Naive thymus-derived CD8-positive, alpha-beta T cell (primary cell): ENCODE measurements around the gene DUSP3. TPM values are rescaled to one million over a fixed set of nuclear protein-coding genes. Genes with fewer than 3 reads are reported as not detected.

Source experiments
- ATAC-seq, 2 donors: fragments of 150-1000 bp; cut with Tn5 transposase in 1 of 2; sonication (Bioruptor Pico), chemical (Tn5 transposase) in 1 of 2; 1 replicate in 1 of 2; 2 replicates in 1 of 2; pipeline ENCODE4 v1.10.0; 2021; ENCODE audit warnings: mild to moderate bottlenecking in 2 of 2, moderate library complexity in 2 of 2
- POLR2A ChIA-PET: fragments of 350-600 bp; sonication (Branson Sonifier 250); formaldehyde crosslinking; loops from one replicate; lab custom pipeline; 2021; ENCODE audit warnings: antibody characterized with exemption; lab: Charles Lee
- DNase-seq, 10 donors: peaks; one replicate each; pipeline versions ENCODE4 v3.0.0 to v3.0.0-alpha.2; 2020 to 2022
- H3K27ac Mint-ChIP-seq, 10 donors: one replicate each; pipeline ENCODE4 v1.8.0; 2020 to 2022; ENCODE audit warnings: mild to moderate bottlenecking in 10 of 10, mixed read lengths in 10 of 10, moderate library complexity in 4 of 10, inconsistent platforms in 1 of 10
- H3K27me3 Mint-ChIP-seq, 5 donors: one replicate each; pipeline ENCODE4 v1.8.0; 2021 to 2022; ENCODE audit warnings: mixed read lengths in 5 of 5
- H3K36me3 Mint-ChIP-seq, 3 donors: one replicate each; pipeline ENCODE4 v1.8.0; 2020 to 2022; ENCODE audit warnings: mixed read lengths in 3 of 3, mild to moderate bottlenecking in 2 of 3, inconsistent platforms in 1 of 3
- H3K4me1 Mint-ChIP-seq, 4 donors: one replicate each; pipeline ENCODE4 v1.8.0; 2021 to 2022; ENCODE audit warnings: mixed read lengths in 4 of 4
- H3K4me3 Mint-ChIP-seq, 10 donors: one replicate each; pipeline ENCODE4 v1.8.0; 2020 to 2022; ENCODE audit warnings: mild to moderate bottlenecking in 10 of 10, mixed read lengths in 10 of 10, moderate library complexity in 6 of 10, inconsistent platforms in 1 of 10
- H3K9me3 Mint-ChIP-seq, 9 donors: one replicate each; pipeline ENCODE4 v1.8.0; 2020 to 2022; ENCODE audit warnings: mixed read lengths in 9 of 9, mild to moderate bottlenecking in 3 of 9, inconsistent platforms in 1 of 9, moderate library complexity in 1 of 9
- polyA plus RNA-seq, 3 donors: library from polyadenylated mRNA; unstranded; fragments of 300-500 nt; fragmentation: Illumina TruSeq; gene quantifications; one replicate each; pipeline ENCODE4 v1.2.3, GENCODE V29; 2021
- total RNA-seq, 8 experiments: library from RNA in 2 of 8; stranded (reverse) in 2 of 8; gene quantifications; one replicate each; pipeline ENCODE4 v1.2.3 and lab custom pipeline; 2021 to 2026

The DUSP3 gene
- total and polyA plus RNA-seq, 5 experiments from 2014 or later = 5.9 to 13.0 (median 7.5) TPM

DNA sequence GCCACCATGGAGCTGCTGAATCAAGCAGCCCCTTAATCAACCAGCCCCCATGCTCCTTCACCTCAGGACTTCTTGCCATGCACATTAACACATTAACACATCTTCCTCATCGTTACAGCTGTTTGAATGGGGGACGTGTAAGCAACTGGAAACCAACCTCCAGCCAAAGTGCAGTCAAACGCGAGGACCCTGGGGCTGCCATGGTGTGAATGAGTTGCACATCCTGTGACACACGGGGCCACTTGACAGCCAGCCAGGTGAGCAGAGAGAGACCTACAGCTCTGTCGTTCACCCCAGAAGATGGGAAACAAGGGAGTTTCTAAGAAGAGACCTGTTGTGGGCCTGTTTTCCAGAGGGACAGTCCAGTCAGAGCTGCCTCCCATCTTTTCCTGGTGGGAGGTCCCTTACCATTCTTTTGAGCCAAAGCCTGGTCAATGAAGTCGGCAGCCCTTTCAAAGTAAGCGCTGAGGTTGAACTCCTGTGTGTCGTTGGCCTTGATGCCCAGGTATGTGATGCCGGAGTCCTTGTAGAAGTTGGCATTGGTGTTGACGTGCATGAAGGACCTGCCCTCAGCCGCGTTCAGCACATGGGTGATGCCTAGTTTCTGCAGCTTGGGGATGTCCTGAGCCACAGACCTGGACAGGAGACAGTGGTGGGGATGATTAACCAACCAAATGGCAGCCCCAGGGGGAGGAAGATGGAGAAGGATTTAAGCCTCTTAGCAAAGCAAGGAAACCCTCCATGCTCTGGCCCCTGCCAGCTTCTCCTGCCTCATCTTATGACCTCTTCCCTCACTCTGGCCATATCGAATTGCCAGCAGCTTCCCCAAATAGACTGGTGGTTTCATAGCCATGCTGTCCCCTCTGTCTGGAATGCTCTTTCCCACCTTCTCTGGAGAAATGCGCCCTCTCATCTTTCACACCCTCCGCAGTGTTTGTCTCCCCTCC is 4.2 kb downstream of the DUSP3 start:
- POLR2A ChIA-PET = no interaction called here
- H3K27ac Mint-ChIP-seq = peak overlapping the region in 2 of 10 donors; percentile 17

DNA sequence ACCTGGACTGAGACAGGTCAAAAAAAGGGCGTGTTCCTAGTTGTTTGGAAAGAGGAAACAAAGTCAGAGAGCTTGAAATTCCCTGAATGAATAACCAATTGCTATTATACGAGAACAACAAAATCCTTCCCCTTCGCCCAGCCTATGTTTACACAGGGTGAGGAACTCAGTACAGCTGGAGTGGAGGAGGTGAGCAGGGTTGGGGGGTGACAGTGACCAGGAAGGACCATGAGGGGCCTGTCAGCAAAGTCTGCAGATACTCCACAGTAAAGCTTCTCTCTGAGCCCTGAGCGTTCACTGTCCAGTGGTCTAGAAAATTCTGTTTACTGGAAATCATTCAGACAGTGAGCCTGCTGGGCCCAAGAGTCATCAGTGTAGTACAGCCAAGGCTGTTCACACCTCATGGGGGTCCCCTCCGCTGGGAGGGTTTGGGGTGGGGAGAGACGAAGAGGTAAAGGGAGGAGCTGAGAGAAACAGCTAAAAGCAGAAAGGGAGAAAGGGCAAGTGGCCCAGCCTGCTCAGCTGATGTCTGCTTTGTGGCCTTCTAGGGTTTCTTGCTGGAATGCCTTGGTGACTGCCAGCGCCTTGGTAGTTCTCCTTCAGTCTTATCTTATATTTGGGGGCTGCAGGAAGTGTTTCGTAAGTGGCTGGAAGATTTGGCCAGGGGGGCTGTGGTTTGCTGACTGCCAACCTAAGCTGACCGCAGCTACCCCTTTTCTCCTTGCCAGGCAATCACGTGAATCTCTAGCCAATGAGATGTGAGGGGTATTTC is 5.7 kb downstream of the DUSP3 start:
- Mint-ChIP-seq H3K4me3 (peak overlapping the region in 1 of 10 donors; percentile 48), H3K4me1 (peaks cover 0 to 23% (median 5%) of the 10 kb centered on the region in 4 donors), H3K27me3 (no peaks in the 10 kb centered on the region), H3K9me3 (no peaks in the 10 kb centered on the region), H3K27ac (peak overlapping the region in 2 of 10 donors; percentile 9 to 80), H3K36me3 (peaks cover 0 to 38% (median 4%) of the 10 kb centered on the region in 3 donors)
- no peak for ATAC-seq
- no peak for DNase-seq
- POLR2A ChIA-PET = no interaction called here

More for the DNA sequence above, 4.2 kb downstream of the DUSP3 start:
- DNase-seq (no peak), ATAC-seq (no peak)
- Mint-ChIP-seq H3K9me3 (no peaks in the 10 kb centered on the region), H3K4me1 (peaks cover 3 to 23% (median 9%) of the 10 kb centered on the region in 4 donors), H3K27me3 (peaks cover 0 to 1% (median 0%) of the 10 kb centered on the region in 5 donors), H3K36me3 (peaks cover 0 to 27% (median 0%) of the 10 kb centered on the region in 3 donors), H3K4me3 (peak overlapping the region in 1 of 10 donors; percentile 1)

- ATAC-seq (no peak), DNase-seq (no peak)
- H3K4me1 Mint-ChIP-seq = peaks cover 0 to 20% (median 2%) of the 10 kb centered on the region in 4 donors
- no peak overlapping the region for H3K4me3 Mint-ChIP-seq
- H3K9me3 Mint-ChIP-seq = no peaks in the 10 kb centered on the region
- H3K27me3 Mint-ChIP-seq = no peaks in the 10 kb centered on the region
- POLR2A ChIA-PET = no interaction called here
- no peak overlapping the region for H3K27ac Mint-ChIP-seq
- peaks cover 0 to 38% (median 4%) of the 10 kb centered on the region in 3 donors for H3K36me3 Mint-ChIP-seq
Measured at GRCh38 chr17:43771463-43771862, 7.3 kb downstream of the DUSP3 start.

- Mint-ChIP-seq H3K36me3 (peaks cover 0 to 41% (median 4%) of the 10 kb centered on the region in 3 donors), H3K4me3 (no peak overlapping the region), H3K4me1 (peaks cover 0 to 20% (median 2%) of the 10 kb centered on the region in 4 donors), H3K27me3 (no peaks in the 10 kb centered on the region), H3K9me3 (no peaks in the 10 kb centered on the region), H3K27ac (no peak overlapping the region)
- ATAC-seq = no peak
- DNase-seq = no peak
- POLR2A ChIA-PET = no interaction called here
Measured at GRCh38 chr17:43770957-43771356, 7.8 kb downstream of the DUSP3 start.

DNA sequence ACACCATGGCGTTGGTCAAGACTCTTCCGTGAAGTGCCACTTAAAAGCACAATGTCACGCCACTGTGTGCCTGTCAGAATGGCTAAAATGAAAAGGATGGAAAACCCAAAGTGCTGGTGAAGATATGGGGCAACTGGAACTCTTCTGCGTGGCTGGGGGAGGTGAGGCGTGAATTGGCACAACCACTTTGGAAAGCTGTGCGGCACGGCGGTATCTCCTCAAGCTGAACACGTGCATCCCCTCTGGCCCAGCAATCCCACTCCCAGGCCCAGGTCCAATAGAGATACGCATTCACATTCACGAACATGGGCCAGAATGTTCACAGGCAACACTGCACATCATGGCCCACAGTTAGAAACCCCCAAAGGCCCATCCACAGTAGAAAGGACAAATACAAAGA is 8.9 kb downstream of the DUSP3 start:
- Mint-ChIP-seq H3K4me3 (no peak overlapping the region), H3K27ac (peak overlapping the region in 1 of 10 donors; percentile 33), H3K9me3 (no peaks in the 10 kb centered on the region), H3K4me1 (peaks cover 0 to 20% (median 2%) of the 10 kb centered on the region in 4 donors), H3K27me3 (no peaks in the 10 kb centered on the region), H3K36me3 (peaks cover 0 to 41% (median 4%) of the 10 kb centered on the region in 3 donors)
- ATAC-seq (no peak), DNase-seq (no peak)
- POLR2A ChIA-PET = interaction anchor here (0.6 kb wide), 1 partner anchor 257 kb away, joined by 5 read pairs; no protein-coding TSS in a partner anchor

DNA sequence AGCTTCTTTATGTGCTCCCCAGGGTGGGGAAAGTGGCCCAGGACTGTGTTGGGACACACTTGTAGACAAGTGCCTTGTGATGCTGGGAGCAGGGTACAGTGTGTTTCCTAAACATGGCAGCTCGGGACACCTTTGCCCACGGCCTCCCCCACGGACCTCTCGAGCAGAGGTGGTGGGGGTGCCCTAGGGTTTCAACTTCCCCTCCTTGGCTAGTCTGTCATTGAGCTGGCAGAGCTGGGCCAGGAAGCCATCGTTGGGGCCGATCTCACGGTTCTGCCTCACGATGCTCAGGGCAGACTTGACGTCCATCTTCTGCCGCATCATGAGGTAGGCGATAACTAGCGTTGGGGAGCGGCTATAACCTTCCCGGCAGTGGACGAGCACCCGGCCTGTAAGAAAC is 9.4 kb downstream of the DUSP3 start:
- H3K4me1 Mint-ChIP-seq = peaks cover 0 to 20% (median 2%) of the 10 kb centered on the region in 4 donors
- no peaks in the 10 kb centered on the region for H3K9me3 Mint-ChIP-seq
- H3K27ac Mint-ChIP-seq = no peak overlapping the region
- DNase-seq (no peak), ATAC-seq (no peak)
- H3K4me3 Mint-ChIP-seq = no peak overlapping the region
- POLR2A ChIA-PET = no interaction called here
- H3K27me3 Mint-ChIP-seq = no peaks in the 10 kb centered on the region
- peaks cover 0 to 41% (median 4%) of the 10 kb centered on the region in 3 donors for H3K36me3 Mint-ChIP-seq

DNA sequence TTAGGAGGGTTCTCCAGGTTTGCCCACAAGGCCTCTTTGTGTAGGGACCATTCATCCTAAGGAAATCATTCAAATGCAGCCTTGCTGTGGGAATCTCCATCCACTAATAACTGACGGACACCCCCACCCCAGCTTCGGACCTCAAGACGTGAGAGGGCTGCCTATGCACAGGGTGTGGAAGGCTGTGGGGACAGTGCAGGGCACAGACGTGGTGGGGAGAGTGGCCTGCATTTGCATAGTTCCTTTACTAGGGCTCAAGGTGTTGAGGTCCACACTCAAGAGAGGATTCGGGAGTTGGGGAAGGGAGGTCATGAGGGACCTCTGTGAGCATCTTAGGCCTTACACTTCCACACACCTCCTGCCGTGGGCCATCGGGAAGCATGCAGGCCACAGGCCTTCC is 9.8 kb downstream of the DUSP3 start:
- DNase-seq (no peak), ATAC-seq (no peak)
- Mint-ChIP-seq H3K36me3 (peaks cover 0 to 41% (median 4%) of the 10 kb centered on the region in 3 donors), H3K9me3 (no peaks in the 10 kb centered on the region), H3K4me1 (peaks cover 0 to 20% (median 2%) of the 10 kb centered on the region in 4 donors), H3K27me3 (peaks cover 0 to 1% (median 0%) of the 10 kb centered on the region in 5 donors), H3K4me3 (no peak overlapping the region), H3K27ac (no peak overlapping the region)
- POLR2A ChIA-PET = no interaction called here

DNA sequence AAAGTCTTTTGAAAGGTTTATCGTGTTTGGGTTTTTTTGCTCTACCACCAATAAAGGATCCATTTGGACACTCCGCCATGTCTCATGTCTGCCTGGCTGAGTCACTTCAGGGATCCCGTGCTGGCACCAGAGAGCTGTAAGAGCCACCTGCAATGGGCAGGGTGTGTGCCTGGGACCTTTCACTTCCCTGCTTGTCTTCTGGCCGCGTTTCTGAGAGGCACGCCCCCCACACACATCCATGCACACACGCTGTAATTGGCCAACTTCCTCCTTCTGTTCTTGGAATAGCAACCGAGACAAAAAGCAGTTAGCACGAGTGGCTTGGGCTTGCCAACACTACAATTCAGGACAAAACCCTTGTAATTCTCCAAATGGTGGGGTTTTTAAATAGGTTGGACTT is 10.4 kb downstream of the DUSP3 start:
- ATAC-seq (no peak), DNase-seq (no peak)
- no peak overlapping the region for H3K4me3 Mint-ChIP-seq
- H3K36me3 Mint-ChIP-seq = peaks cover 0 to 36% (median 4%) of the 10 kb centered on the region in 3 donors
- H3K9me3 Mint-ChIP-seq = no peaks in the 10 kb centered on the region
- POLR2A ChIA-PET = no interaction called here
- H3K27ac Mint-ChIP-seq = peak overlapping the region in 1 of 10 donors; percentile 57
- H3K27me3 Mint-ChIP-seq = peaks cover 0 to 4% (median 0%) of the 10 kb centered on the region in 5 donors
- H3K4me1 Mint-ChIP-seq = peaks cover 0 to 16% (median 1%) of the 10 kb centered on the region in 4 donors

DNA sequence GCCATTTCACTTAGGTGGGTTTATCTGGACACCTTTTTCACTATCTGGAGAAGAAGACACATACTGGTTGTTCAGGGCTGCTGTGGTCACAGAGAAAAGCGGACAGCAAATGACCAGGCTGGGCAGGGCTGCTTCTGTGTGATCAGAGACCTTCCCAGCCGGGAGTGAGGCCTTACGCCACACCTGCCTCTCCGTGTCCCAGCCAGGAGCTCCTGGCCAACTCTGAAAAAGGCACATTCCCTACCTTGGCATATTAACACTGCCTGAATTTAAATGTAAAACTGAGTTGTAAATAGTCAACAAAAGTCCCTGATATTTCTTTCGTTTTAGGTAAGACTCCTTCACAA is 11.1 kb downstream of the DUSP3 start:
- no peak for ATAC-seq
- Mint-ChIP-seq H3K36me3 (peaks cover 0 to 30% (median 4%) of the 10 kb centered on the region in 3 donors), H3K9me3 (no peaks in the 10 kb centered on the region), H3K4me1 (peaks cover 0 to 11% (median 0%) of the 10 kb centered on the region in 4 donors), H3K27me3 (peaks cover 0 to 4% (median 0%) of the 10 kb centered on the region in 5 donors), H3K4me3 (no peak overlapping the region), H3K27ac (no peak overlapping the region)
- POLR2A ChIA-PET = no interaction called here
- DNase-seq = no peak

DNA sequence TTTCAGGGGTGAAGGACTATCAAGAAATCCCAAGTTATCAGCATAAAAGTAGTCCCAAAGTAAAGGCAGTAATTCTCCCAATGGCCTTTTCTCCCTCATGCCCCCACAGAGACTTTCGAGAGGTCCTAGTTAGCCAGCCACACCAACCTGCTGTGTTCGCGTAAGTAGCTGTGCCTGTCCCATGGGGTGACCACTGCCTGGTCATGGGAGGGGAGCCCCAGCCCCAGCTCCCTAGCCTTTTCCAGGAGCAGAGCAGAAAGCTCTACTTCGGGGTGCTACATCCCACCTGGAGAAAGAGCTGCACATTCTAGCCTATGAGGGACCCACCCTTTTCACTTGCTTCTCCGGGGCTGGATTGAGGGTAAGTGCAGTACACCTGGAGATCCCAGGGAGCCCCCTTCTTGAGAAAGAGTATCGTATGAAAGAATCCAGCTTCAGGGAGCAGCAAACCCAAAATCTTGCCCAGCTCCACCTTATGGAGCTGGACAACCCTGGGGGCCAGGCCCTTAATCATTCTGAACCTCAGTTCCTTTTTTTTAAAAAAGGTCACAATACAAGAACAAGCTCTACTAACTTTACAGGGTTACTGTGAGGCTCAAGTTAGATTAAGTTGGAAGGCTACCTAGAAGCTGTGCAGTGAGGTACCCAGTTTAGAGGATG is 11.6 kb downstream of the DUSP3 start:
- POLR2A ChIA-PET = no interaction called here
- Mint-ChIP-seq H3K36me3 (peaks cover 0 to 24% (median 4%) of the 10 kb centered on the region in 3 donors), H3K4me1 (peaks cover 0 to 9% (median 0%) of the 10 kb centered on the region in 4 donors), H3K27ac (no peak overlapping the region), H3K9me3 (no peaks in the 10 kb centered on the region), H3K27me3 (peaks cover 0 to 4% (median 0%) of the 10 kb centered on the region in 5 donors), H3K4me3 (no peak overlapping the region)
- DNase-seq (no peak), ATAC-seq (no peak)

DNA sequence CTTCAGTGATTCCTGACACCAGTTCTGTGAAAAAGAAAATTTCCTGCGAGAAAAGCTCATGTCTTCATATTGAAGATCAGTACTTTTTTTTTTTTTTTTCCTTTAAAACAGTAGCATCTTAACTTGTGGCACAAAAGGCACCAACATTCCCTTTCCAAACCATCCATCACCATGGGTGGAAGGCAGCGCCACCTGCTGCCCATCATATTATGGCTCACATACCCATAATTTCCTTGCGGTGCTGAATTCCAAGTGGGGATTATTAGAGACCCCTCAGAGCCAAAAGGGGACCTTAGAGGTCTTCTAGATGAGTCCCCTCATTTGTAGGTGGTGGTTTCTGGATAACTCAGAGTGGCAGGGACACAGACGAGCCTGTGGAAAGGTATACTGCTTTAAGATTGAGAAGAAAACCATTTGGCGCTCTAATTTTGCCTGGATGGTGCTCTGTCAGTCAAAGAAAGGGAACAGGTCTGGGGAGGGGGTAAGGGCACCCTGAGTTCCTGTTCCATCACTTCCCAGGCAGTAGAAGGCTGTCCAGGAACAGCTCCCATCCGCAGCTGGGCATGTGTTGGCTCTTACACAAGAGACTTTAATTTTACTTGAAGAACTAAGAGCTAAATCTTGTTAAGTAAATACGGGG is 12.2 kb downstream of the DUSP3 start:
- POLR2A ChIA-PET = no interaction called here
- no peaks in the 10 kb centered on the region for H3K9me3 Mint-ChIP-seq
- no peak overlapping the region for H3K27ac Mint-ChIP-seq
- DNase-seq = peak in 8 of 10 donors; percentile 14 to 75 (median 42)
- no peak overlapping the region for H3K4me3 Mint-ChIP-seq
- ATAC-seq = no peak
- peaks cover 0 to 9% (median 0%) of the 10 kb centered on the region in 4 donors for H3K4me1 Mint-ChIP-seq
- H3K27me3 Mint-ChIP-seq = peaks cover 0 to 4% (median 0%) of the 10 kb centered on the region in 5 donors
- H3K36me3 Mint-ChIP-seq = peaks cover 0 to 21% (median 4%) of the 10 kb centered on the region in 3 donors
